Activated CD8-positive, alpha-beta T cell treated with anti-CD3 and anti-CD28 coated beads for 36 hours (primary cell): ENCODE measurements around the gene ANKS4B. TPM values are rescaled to one million over a fixed set of nuclear protein-coding genes. Genes with fewer than 3 reads are reported as not detected.

Experiments used
- ATAC-seq: fragments of 200-7000 bp; cut with Tn5 transposase; one replicate; pipeline ENCODE4 v1.10.0; 2021; ENCODE audit warnings: mild to moderate bottlenecking, moderate library complexity
- CTCF ChIA-PET: fragments of 350-600 bp; sonication (Branson Sonifier 250); formaldehyde crosslinking; loops from one replicate; lab custom pipeline; 2021; ENCODE audit warnings: antibody characterized with exemption; lab: Charles Lee
- POLR2A ChIA-PET: fragments of 350-600 bp; sonication (Branson Sonifier 250); formaldehyde crosslinking; loops from one replicate; lab custom pipeline; 2021; ENCODE audit warnings: antibody characterized with exemption; lab: Charles Lee
- DNase-seq: peaks from one replicate; pipeline ENCODE4 v3.0.0-alpha.2; 2020
- H3K27ac Mint-ChIP-seq: one replicate; pipeline ENCODE4 v1.8.0; 2021; ENCODE audit warnings: mild to moderate bottlenecking, mixed read lengths
- H3K27me3 Mint-ChIP-seq: one replicate; pipeline ENCODE4 v1.8.0; 2021; ENCODE audit warnings: mixed read lengths
- H3K36me3 Mint-ChIP-seq: one replicate; pipeline ENCODE4 v1.8.0; 2021; ENCODE audit warnings: low read depth, mixed read lengths
- H3K4me1 Mint-ChIP-seq: one replicate; pipeline ENCODE4 v1.8.0; 2021; ENCODE audit warnings: low read depth, mixed read lengths
- H3K4me3 Mint-ChIP-seq: one replicate; pipeline ENCODE4 v1.8.0; 2021; ENCODE audit warnings: mild to moderate bottlenecking, moderate library complexity, mixed read lengths
- H3K9me3 Mint-ChIP-seq: one replicate; pipeline ENCODE4 v1.8.0; 2021; ENCODE audit warnings: mixed read lengths
- CTCF ChIP-seq: fragments of 200-600 bp; IDR thresholded peaks from one replicate; pipeline ENCODE4 v1.8.0; 2022; ENCODE audit warnings: antibody characterized with exemption, mild to moderate bottlenecking
- intact Hi-C: fragments of 100-400 bp; cut with micrococcal nuclease; formaldehyde crosslinking; loops from one replicate; pipeline ENCODE4 v1.10.0; 2022
- total RNA-seq, 2 experiments: library from RNA; stranded (reverse); gene quantifications; one replicate each; pipeline ENCODE4 v1.2.3, GENCODE V29; 2021

The ANKS4B gene
- total RNA-seq, 2 experiments from 2014 or later, result not detected

- H3K27me3 Mint-ChIP-seq, result peaks cover 27% of the 10 kb centered on the region
- H3K9me3 Mint-ChIP-seq, result no peaks in the 10 kb centered on the region
- no peak for DNase-seq
- no peaks in the 10 kb centered on the region for H3K4me1 Mint-ChIP-seq
- H3K36me3 Mint-ChIP-seq, result no peaks in the 10 kb centered on the region
- ChIA-PET CTCF (no interaction called here), POLR2A (no interaction called here)
- no peak overlapping the region for H3K27ac Mint-ChIP-seq
- ATAC-seq, result no peak
- no peak overlapping the region for H3K4me3 Mint-ChIP-seq
- intact Hi-C loops, result no loop called here
- no peak for TF ChIP-seq CTCF
Measured at GRCh38 chr16:21233045-21233520, 416 bp upstream of the ANKS4B start.

- no peak for TF ChIP-seq CTCF
- CTCF ChIA-PET, result no interaction called here
- H3K9me3 Mint-ChIP-seq, result no peaks in the 10 kb centered on the region
- intact Hi-C loops, result no loop called here
- no peak for ATAC-seq
- H3K27ac Mint-ChIP-seq, result no peak overlapping the region
- H3K36me3 Mint-ChIP-seq, result no peaks in the 10 kb centered on the region
- POLR2A ChIA-PET, result interaction anchor here (0.7 kb wide), 1 partner anchor 26 kb away, joined by 3 read pairs; no protein-coding TSS in a partner anchor
- H3K4me1 Mint-ChIP-seq, result no peaks in the 10 kb centered on the region
- no peak overlapping the region for H3K4me3 Mint-ChIP-seq
- no peak for DNase-seq
- H3K27me3 Mint-ChIP-seq, result peaks cover 17% of the 10 kb centered on the region
Measured at GRCh38 chr16:21235199-21235585, 1.7 kb downstream of the ANKS4B start.

- ChIA-PET CTCF (no interaction called here), POLR2A (no interaction called here)
- no peak overlapping the region for H3K4me3 Mint-ChIP-seq
- H3K27me3 Mint-ChIP-seq, result peaks cover 11% of the 10 kb centered on the region
- ATAC-seq, result no peak
- no peaks in the 10 kb centered on the region for H3K9me3 Mint-ChIP-seq
- intact Hi-C loops, result no loop called here
- no peaks in the 10 kb centered on the region for H3K4me1 Mint-ChIP-seq
- no peak for TF ChIP-seq CTCF
- DNase-seq, result no peak
- H3K36me3 Mint-ChIP-seq, result no peaks in the 10 kb centered on the region
- no peak overlapping the region for H3K27ac Mint-ChIP-seq
Measured at GRCh38 chr16:21236831-21237230, 3.3 kb downstream of the ANKS4B start.

- H3K36me3 Mint-ChIP-seq, result no peaks in the 10 kb centered on the region
- POLR2A ChIA-PET, result no interaction called here
- H3K27ac Mint-ChIP-seq, result no peak overlapping the region
- DNase-seq (no peak), ATAC-seq (no peak)
- CTCF ChIA-PET, result interaction anchor here (0.8 kb wide), 1 partner anchor 28 kb away, joined by 4 read pairs; no protein-coding TSS in a partner anchor
- H3K4me3 Mint-ChIP-seq, result no peak overlapping the region
- no peaks in the 10 kb centered on the region for H3K9me3 Mint-ChIP-seq
- intact Hi-C loops, result loop anchor here (10.0 kb wide), 1 partner anchor 65 kb away; no protein-coding TSS in a partner anchor
- H3K27me3 Mint-ChIP-seq, result peaks cover 8% of the 10 kb centered on the region
- TF ChIP-seq CTCF, result no peak
- no peaks in the 10 kb centered on the region for H3K4me1 Mint-ChIP-seq
Measured at GRCh38 chr16:21239646-21240045, 6.1 kb downstream of the ANKS4B start.

- no peaks in the 10 kb centered on the region for H3K36me3 Mint-ChIP-seq
Measured at GRCh38 chr16:21242756-21243155, 9.3 kb downstream of the ANKS4B start.

More at GRCh38 chr16:21242756-21243155, 9.3 kb downstream of the ANKS4B start:
- no peak for DNase-seq
- Mint-ChIP-seq H3K4me3 (no peak overlapping the region), H3K27me3 (peaks cover 12% of the 10 kb centered on the region), H3K27ac (no peak overlapping the region), H3K9me3 (no peaks in the 10 kb centered on the region), H3K4me1 (no peaks in the 10 kb centered on the region)
- TF ChIP-seq CTCF, result no peak
- intact Hi-C loops, result loop anchor here (10.0 kb wide), 1 partner anchor 62 kb away; no protein-coding TSS in a partner anchor
- no peak for ATAC-seq
- ChIA-PET POLR2A (no interaction called here), CTCF (no interaction called here)
